Activated CD8-positive, alpha-beta memory T cell treated with anti-CD3 and anti-CD28 coated beads for 4 hours (primary cell): ENCODE results near the gene PRKRIP1.
"Not testable (repeated sequence)": the region's sequence is repeated elsewhere in the genome, so short reads cannot be mapped to it uniquely, and the experiment has no call there.

Experiments used
- DNase-seq, 2 donors: peaks; one replicate each; pipeline ENCODE4 v3.0.0-alpha.2; 2020; ENCODE audit warnings: low read depth in 2 of 2

PRKRIP1 gene

GRCh38 chr7:102457352-102457924 lies 61.3 kb downstream of the PRKRIP1 start:
- DNase-seq = no peak

- no peak for DNase-seq
Observed at GRCh38 chr7:102459221-102459844, 63.2 kb downstream of the PRKRIP1 start.

- no peak for DNase-seq
Observed at GRCh38 chr7:102460467-102460866, 64.3 kb downstream of the PRKRIP1 start.

- no peak for DNase-seq
Observed at GRCh38 chr7:102463841-102464576, 67.8 kb downstream of the PRKRIP1 start.

- DNase-seq = peak; percentile 87 to 90
Observed at GRCh38 chr7:102464577-102465280, 68.6 kb downstream of the PRKRIP1 start, which contains the start of the genes ALKBH4 and LRWD1. ALKBH4 (minus strand) TSS chr7:102464863; CDS start chr7:102464836, 27 bp downstream. LRWD1 (plus strand) TSS chr7:102464984; CDS start chr7:102465081, 97 bp downstream.

GRCh38 chr7:102466097-102466496 lies 69.9 kb downstream of the PRKRIP1 start:
- no peak for DNase-seq

- DNase-seq = no peak
Observed at GRCh38 chr7:102467581-102468477, 71.7 kb downstream of the PRKRIP1 start.

- no peak for DNase-seq
Observed at GRCh38 chr7:102468478-102469350, 72.6 kb downstream of the PRKRIP1 start.

GRCh38 chr7:102469351-102469971 lies 73.3 kb downstream of the PRKRIP1 start:
- DNase-seq = no peak

GRCh38 chr7:102469972-102470825 lies 74.0 kb downstream of the PRKRIP1 start:
- no peak for DNase-seq

- no peak for DNase-seq
Observed at GRCh38 chr7:102471791-102472125, 75.6 kb downstream of the PRKRIP1 start.

GRCh38 chr7:102472126-102473041 lies 76.2 kb downstream of the PRKRIP1 start:
- no peak for DNase-seq

- DNase-seq = no peak
Observed at GRCh38 chr7:102473271-102473991, 77.3 kb downstream of the PRKRIP1 start.

- DNase-seq = not testable (repeated sequence)
Observed at GRCh38 chr7:102474116-102474515, 78.0 kb downstream of the PRKRIP1 start.

- not testable (repeated sequence) for DNase-seq
Observed at GRCh38 chr7:102474736-102475435, 78.7 kb downstream of the PRKRIP1 start.
